Adrenal gland (tissue), 5 donors: ENCODE data around the gene ST6GALNAC3.
A peak's percentile ranks its signal among the peaks of the same experiment; 100 is the strongest.

Experiments
- CTCF ChIP-seq, 6 experiments: fragments of 450-650 bp in 4 of 6; fragments of 200-600 bp in 2 of 6; sonication (generic) in 1 of 6; IDR thresholded peaks; 1 replicate in 5 of 6; 2 replicates in 1 of 6; pipeline versions ENCODE4 v1.5.1 to v1.8.0; 2016 to 2021; ENCODE audit warnings: antibody characterized with exemption in 6 of 6, mild to moderate bottlenecking in 2 of 6, moderate library complexity in 1 of 6
- POLR2A ChIP-seq, 2 donors: fragments of 450-650 bp; IDR thresholded peaks; one replicate each; pipeline ENCODE4 v1.6.1; 2017; ENCODE audit warnings: antibody characterized with exemption in 2 of 2, mild to moderate bottlenecking in 2 of 2, moderate library complexity in 1 of 2
- donor health status: DM: no; HTN: no; CAD: no.

GRCh38 chr1:76074321-76075187 lies at the start of gene ST6GALNAC3:
- TF ChIP-seq POLR2A (IDR thresholded peaks at IDR 0.05), result peak; percentile 26 to 47
- TF ChIP-seq CTCF (IDR thresholded peaks at IDR 0.05), result no peak
